CD14-positive monocyte (primary cell): ENCODE measurements around the gene DNMT3A. TPM values are rescaled to one million over a fixed set of nuclear protein-coding genes. Genes with fewer than 3 reads are reported as not detected.

ENCODE experiments used
- DNase-seq, 3 donors: peaks; one replicate each; pipeline ENCODE4 v3.0.0-alpha.2; 2011 to 2022
- H2AFZ ChIP-seq: 2 replicates; pipeline ENCODE4 v1.6.0; 2012; ENCODE audit warnings: mild to moderate bottlenecking, low read depth, low read length, inconsistent platforms; ENCODE audit not compliant: insufficient read depth, poor library complexity, severe bottlenecking
- H3K27ac ChIP-seq, 2 donors: 1 replicate in 1 of 2; 2 replicates in 1 of 2; pipeline ENCODE4 v1.5.1; 2012 to 2013; ENCODE audit warnings: low read length in 2 of 2, control low read depth in 1 of 2, inconsistent platforms in 1 of 2, low read depth in 1 of 2, mild to moderate bottlenecking in 1 of 2
- H3K27me3 ChIP-seq, 2 donors: one replicate each; pipeline versions ENCODE4 v1.6.0 to v1.6.1; 2011 to 2013; ENCODE audit warnings: low read length in 2 of 2; ENCODE audit not compliant: control insufficient read depth in 2 of 2, insufficient read depth in 2 of 2
- H3K36me3 ChIP-seq, 2 donors: replicated peaks in 1 of 2; 1 replicate in 1 of 2; 2 replicates in 1 of 2; pipeline versions ENCODE4 v1.5.1 to v1.6.1; 2012 to 2013; ENCODE audit warnings: low read length in 2 of 2, control low read depth in 1 of 2, inconsistent platforms in 1 of 2, mild to moderate bottlenecking in 1 of 2; ENCODE audit not compliant: insufficient read depth in 2 of 2, control insufficient read depth in 1 of 2
- H3K4me1 ChIP-seq, 2 donors: 1 replicate in 1 of 2; 2 replicates in 1 of 2; pipeline versions ENCODE4 v1.5.1 to v1.6.1; 2012 to 2013; ENCODE audit warnings: low read length in 2 of 2, control low read depth in 1 of 2, inconsistent platforms in 1 of 2, mild to moderate bottlenecking in 1 of 2, moderate library complexity in 1 of 2; ENCODE audit not compliant: insufficient read depth in 2 of 2, control insufficient read depth in 1 of 2
- H3K4me2 ChIP-seq: replicated peaks from 2 replicates; pipeline ENCODE3; 2012; ENCODE audit warnings: low read length, moderate library complexity, mild to moderate bottlenecking; ENCODE audit not compliant: poor library complexity, severe bottlenecking; ENCODE audit errors: extremely low read depth
- H3K4me3 ChIP-seq, 3 experiments: fragments of 200-600 bp in 1 of 3; sonication (generic) in 1 of 3; replicated peaks in 1 of 3; 1 replicate in 2 of 3; 2 replicates in 1 of 3; pipeline ENCODE4 v1.5.1; 2011 to 2013; ENCODE audit warnings: low read length in 3 of 3, mild to moderate bottlenecking in 3 of 3, control low read depth in 2 of 3, low read depth in 2 of 3, inconsistent platforms in 1 of 3, moderate library complexity in 1 of 3
- H3K79me2 ChIP-seq: 2 replicates; pipeline ENCODE4 v1.6.0; 2012; ENCODE audit warnings: mild to moderate bottlenecking, control low read depth, inconsistent platforms, low read length, moderate library complexity; ENCODE audit not compliant: insufficient read depth
- H3K9ac ChIP-seq: 2 replicates; pipeline ENCODE4 v1.6.0; 2017; ENCODE audit warnings: low read length, mild to moderate bottlenecking; ENCODE audit not compliant: insufficient read depth, poor library complexity, severe bottlenecking
- H3K9me3 ChIP-seq, 2 donors: replicated peaks in 1 of 2; 1 replicate in 1 of 2; 2 replicates in 1 of 2; pipeline versions ENCODE4 v1.5.1 to v1.6.1; 2012 to 2013; ENCODE audit warnings: low read length in 2 of 2, control low read depth in 1 of 2; ENCODE audit not compliant: control insufficient read depth in 1 of 2, insufficient read depth in 1 of 2
- H4K20me1 ChIP-seq: 2 replicates; pipeline ENCODE4 v1.6.0; 2012; ENCODE audit warnings: mild to moderate bottlenecking, low read length, control low read depth, moderate library complexity; ENCODE audit not compliant: insufficient read depth
- H3K27ac Mint-ChIP-seq, 7 donors: one replicate each; pipeline ENCODE4 v1.8.0; 2020; ENCODE audit warnings: mild to moderate bottlenecking in 7 of 7, mixed read lengths in 7 of 7, moderate library complexity in 6 of 7, inconsistent platforms in 2 of 7
- H3K27me3 Mint-ChIP-seq, 3 donors: one replicate each; pipeline ENCODE4 v1.8.0; 2021 to 2022; ENCODE audit warnings: low read depth in 3 of 3, mild to moderate bottlenecking in 3 of 3, mixed read lengths in 3 of 3, moderate library complexity in 3 of 3, inconsistent platforms in 1 of 3
- H3K36me3 Mint-ChIP-seq, 2 donors: one replicate each; pipeline ENCODE4 v1.8.0; 2020; ENCODE audit warnings: mixed read lengths in 2 of 2, inconsistent platforms in 1 of 2, mild to moderate bottlenecking in 1 of 2
- H3K4me1 Mint-ChIP-seq: one replicate; pipeline ENCODE4 v1.8.0; 2020; ENCODE audit warnings: mild to moderate bottlenecking, mixed read lengths
- H3K4me3 Mint-ChIP-seq, 2 donors: one replicate each; pipeline ENCODE4 v1.8.0; 2020; ENCODE audit warnings: mild to moderate bottlenecking in 2 of 2, mixed read lengths in 2 of 2, moderate library complexity in 1 of 2
- H3K9me3 Mint-ChIP-seq, 7 donors: one replicate each; pipeline ENCODE4 v1.8.0; 2020 to 2022; ENCODE audit warnings: mixed read lengths in 7 of 7, mild to moderate bottlenecking in 6 of 7, moderate library complexity in 6 of 7, inconsistent platforms in 2 of 7
- CTCF ChIP-seq: fragments of 200-600 bp; IDR thresholded peaks from one replicate; pipeline ENCODE4 v1.8.0; 2022; ENCODE audit warnings: antibody characterized with exemption, mild to moderate bottlenecking
- WGBS: methylation state at CpG from one replicate; pipeline ENCODE4 v1.1.5; 2013; ENCODE audit warnings: missing lambda C conversion rate; ENCODE audit not compliant: insufficient coverage; 5-methylcytosine and 5-hydroxymethylcytosine counted together
- intact Hi-C, 2 donors: fragments of 100-400 bp; cut with micrococcal nuclease; formaldehyde crosslinking; loops; one replicate each; pipeline versions ENCODE4 v1.15.0 to v1.15.1; 2023
- polyA plus RNA-seq, 3 donors: library from polyadenylated mRNA; depleted of rRNA in 1 of 3; unstranded in 2 of 3; stranded (reverse) in 1 of 3; fragments of 300-500 nt in 2 of 3; fragments of >200 nt in 1 of 3; fragmentation: Illumina TruSeq in 2 of 3; gene quantifications; 1 replicate in 2 of 3; 2 replicates in 1 of 3; pipeline ENCODE4 v1.2.3, GENCODE V29; 2012 to 2021

The DNMT3A gene
- polyA plus RNA-seq, 3 donors, result 1.7 to 7.9 (median 2.7) TPM

- TF ChIP-seq CTCF, result no peak
- Mint-ChIP-seq H3K36me3 (peaks cover 55 to 57% of the 10 kb centered on the region in 2 donors), H3K9me3 (no peaks in the 10 kb centered on the region), H3K27me3 (peaks cover 0 to 5% (median 0%) of the 10 kb centered on the region in 3 donors), H3K27ac (no peak overlapping the region), H3K4me3 (no peak overlapping the region), H3K4me1 (peaks cover 7% of the 10 kb centered on the region)
- H4K20me1 ChIP-seq, result no peaks in the 10 kb centered on the region
- no peak for DNase-seq
- H3K27me3 ChIP-seq, result no peaks in the 10 kb centered on the region
- no peak overlapping the region for H3K4me2 ChIP-seq
- no peak overlapping the region for H3K9ac ChIP-seq
- no peak overlapping the region for H3K4me3 ChIP-seq
- H3K4me1 ChIP-seq, result peaks cover 2% of the 10 kb centered on the region in 2 donors
- 95% methylated on average over 6 of the region's 10 CpGs for WGBS
- no peak overlapping the region for H3K27ac ChIP-seq
- peaks cover 0 to 43% of the 10 kb centered on the region in 2 donors for H3K36me3 ChIP-seq
- no peak overlapping the region for H2AFZ ChIP-seq
- no peaks in the 10 kb centered on the region for H3K79me2 ChIP-seq
- intact Hi-C loops, result no loop called here
- H3K9me3 ChIP-seq, result no peaks in the 10 kb centered on the region
These were observed 73.6 kb downstream of the DNMT3A start for GRCh38 chr2:25268139-25268538.

- Histone ChIP-seq H3K4me2 (no peak overlapping the region), H3K9ac (no peak overlapping the region), H3K4me3 (no peak overlapping the region), H2AFZ (no peak overlapping the region), H3K36me3 (peaks cover 0 to 39% of the 10 kb centered on the region in 2 donors), H3K4me1 (no peaks in the 10 kb centered on the region), H3K27ac (no peak overlapping the region), H3K79me2 (no peaks in the 10 kb centered on the region), H3K27me3 (no peaks in the 10 kb centered on the region), H4K20me1 (no peaks in the 10 kb centered on the region), H3K9me3 (no peaks in the 10 kb centered on the region)
- intact Hi-C loops, result no loop called here
- Mint-ChIP-seq H3K36me3 (peaks cover 45 to 58% of the 10 kb centered on the region in 2 donors), H3K4me3 (no peak overlapping the region), H3K4me1 (peaks cover 5% of the 10 kb centered on the region), H3K27me3 (peaks cover 0 to 3% (median 3%) of the 10 kb centered on the region in 3 donors), H3K27ac (no peak overlapping the region), H3K9me3 (no peaks in the 10 kb centered on the region)
- no peak for TF ChIP-seq CTCF
- DNase-seq, result no peak
These were observed 75.3 kb downstream of the DNMT3A start for GRCh38 chr2:25266399-25266798.
